Measurements from ENCODE around the gene INO80C.

The INO80C gene

DNA sequence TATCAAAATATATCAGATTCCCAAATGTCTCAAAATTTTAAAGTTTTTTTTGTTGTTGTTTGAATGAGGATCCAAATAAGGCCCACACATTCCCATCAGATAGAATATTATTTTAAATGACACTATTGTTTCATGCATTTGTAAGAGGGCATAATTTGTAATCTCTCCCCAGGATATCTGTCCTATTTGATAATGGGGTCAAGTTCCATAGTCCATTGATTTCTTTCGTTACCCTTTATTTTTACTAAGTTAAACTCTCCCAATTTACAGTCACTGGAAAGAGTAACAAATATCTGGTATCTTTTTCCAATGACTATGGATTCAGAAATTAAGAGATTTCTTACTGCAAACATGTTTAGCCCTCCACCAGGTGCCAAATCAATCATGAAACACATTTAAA, 32.4 kb downstream of the INO80C start:
- TF ChIP-seq, protein P1, sequence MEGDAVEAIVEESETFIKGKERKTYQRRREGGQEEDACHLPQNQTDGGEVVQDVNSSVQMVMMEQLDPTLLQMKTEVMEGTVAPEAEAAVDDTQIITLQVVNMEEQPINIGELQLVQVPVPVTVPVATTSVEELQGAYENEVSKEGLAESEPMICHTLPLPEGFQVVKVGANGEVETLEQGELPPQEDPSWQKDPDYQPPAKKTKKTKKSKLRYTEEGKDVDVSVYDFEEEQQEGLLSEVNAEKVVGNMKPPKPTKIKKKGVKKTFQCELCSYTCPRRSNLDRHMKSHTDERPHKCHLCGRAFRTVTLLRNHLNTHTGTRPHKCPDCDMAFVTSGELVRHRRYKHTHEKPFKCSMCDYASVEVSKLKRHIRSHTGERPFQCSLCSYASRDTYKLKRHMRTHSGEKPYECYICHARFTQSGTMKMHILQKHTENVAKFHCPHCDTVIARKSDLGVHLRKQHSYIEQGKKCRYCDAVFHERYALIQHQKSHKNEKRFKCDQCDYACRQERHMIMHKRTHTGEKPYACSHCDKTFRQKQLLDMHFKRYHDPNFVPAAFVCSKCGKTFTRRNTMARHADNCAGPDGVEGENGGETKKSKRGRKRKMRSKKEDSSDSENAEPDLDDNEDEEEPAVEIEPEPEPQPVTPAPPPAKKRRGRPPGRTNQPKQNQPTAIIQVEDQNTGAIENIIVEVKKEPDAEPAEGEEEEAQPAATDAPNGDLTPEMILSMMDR (conservative IDR thresholded peaks at IDR 0.05; ENCODE audit: low read depth): no peak
- no peak overlapping the region for H3K27ac ChIP-seq
- ChIA-PET CTCF (no interaction called here), POLR2A (ENCODE audit: low non-redundant PET) (no interaction called here)
- DNase-seq (ENCODE audit: low spot score): no peak

DNA sequence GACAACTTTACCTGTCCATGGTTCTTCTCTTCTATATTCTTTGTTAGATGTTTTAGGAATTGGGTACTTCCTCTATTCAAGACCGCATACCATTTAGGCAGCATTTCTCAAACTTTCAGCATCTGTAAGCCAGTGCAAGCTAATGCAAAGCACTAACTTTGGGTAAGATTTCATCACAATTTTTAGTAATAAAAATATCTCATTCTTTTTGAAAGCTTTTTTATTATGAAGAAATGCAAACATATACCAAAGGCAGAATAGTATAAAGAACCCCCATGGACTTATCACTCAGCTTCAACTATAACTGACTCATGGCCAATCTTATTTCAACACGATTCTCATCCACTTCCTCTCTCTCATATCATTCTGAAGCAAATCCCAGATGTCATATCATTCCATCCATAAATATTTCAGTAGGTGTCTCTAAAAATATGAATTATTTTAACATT, 32.9 kb downstream of the INO80C start:
- DNase-seq (ENCODE audit: low spot score): no peak
- no peak overlapping the region for H3K27ac ChIP-seq
- TF ChIP-seq, protein P1 (conservative IDR thresholded peaks at IDR 0.05; ENCODE audit: low read depth): no peak
- ChIA-PET CTCF (no interaction called here), POLR2A (ENCODE audit: low non-redundant PET) (no interaction called here)

DNA sequence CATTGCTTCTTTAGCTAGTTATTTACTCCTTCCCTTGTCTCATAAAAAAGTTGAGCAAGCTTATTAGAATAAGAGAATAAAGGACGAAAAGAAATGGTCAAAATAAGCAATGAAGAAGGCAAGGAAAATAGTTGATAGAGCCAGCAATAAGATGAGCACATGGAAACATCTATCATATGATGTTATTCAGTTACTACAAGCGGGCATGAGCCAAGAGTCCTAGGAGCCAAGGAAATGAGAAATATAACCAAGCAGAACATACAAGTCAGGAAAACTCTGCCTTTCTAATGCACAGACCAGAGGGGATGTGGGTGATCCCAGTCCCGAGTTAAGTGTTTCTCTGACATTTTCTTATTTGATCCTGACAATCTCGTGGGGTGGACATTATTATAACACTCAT, 33.9 kb downstream of the INO80C start:
- no peak overlapping the region for H3K27ac ChIP-seq
- ChIA-PET CTCF (interaction anchor here (0.6 kb wide), 1 partner anchor 56 kb away, joined by 6 read pairs; no protein-coding TSS in a partner anchor), POLR2A (ENCODE audit: low non-redundant PET) (no interaction called here)
- DNase-seq (ENCODE audit: low spot score): no peak
- TF ChIP-seq, protein P1 (conservative IDR thresholded peaks at IDR 0.05; ENCODE audit: low read depth): no peak

DNA sequence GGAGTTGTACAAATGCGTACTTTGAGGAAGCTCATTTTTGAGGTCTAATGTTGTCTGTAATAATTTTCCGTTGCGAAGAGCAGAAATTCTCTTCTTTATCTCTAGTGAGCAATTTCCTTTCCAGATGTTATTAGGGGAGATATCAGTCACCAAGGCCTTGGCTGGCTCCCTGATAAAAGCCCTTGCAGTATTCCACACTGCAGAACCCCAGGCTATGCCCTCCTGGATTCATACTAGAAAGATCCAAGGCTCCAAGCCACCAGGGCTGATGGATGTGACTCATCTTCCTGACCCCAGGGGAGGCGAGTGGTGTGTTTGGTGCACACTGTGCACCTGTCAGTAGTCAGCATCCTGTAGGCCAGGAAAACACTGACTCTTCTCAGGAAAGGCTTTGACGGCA, 34.7 kb downstream of the INO80C start:
- ChIA-PET POLR2A (ENCODE audit: low non-redundant PET) (no interaction called here), CTCF (interaction anchor here (0.6 kb wide), 1 partner anchor 56 kb away, joined by 6 read pairs; no protein-coding TSS in a partner anchor)
- TF ChIP-seq, protein P1 (conservative IDR thresholded peaks at IDR 0.05; ENCODE audit: low read depth): no peak
- H3K27ac ChIP-seq: no peak overlapping the region; the same call in 1 of the 2 replicates
- DNase-seq (ENCODE audit: low spot score): no peak

GRCh38 chr18:35460736-35461161, 37.0 kb downstream of the INO80C start:
- POLR2A ChIA-PET (ENCODE audit: low non-redundant PET): no interaction called here
- TF ChIP-seq, protein P1 (conservative IDR thresholded peaks at IDR 0.05; ENCODE audit: low read depth): no peak
- CTCF ChIA-PET: no interaction called here
- H3K27ac ChIP-seq: peak overlapping the region; percentile 70
- no peak for DNase-seq (ENCODE audit: low spot score)

- TF ChIP-seq, protein P1 (conservative IDR thresholded peaks at IDR 0.05; ENCODE audit: low read depth): no peak
- peak overlapping the region; percentile 85 for H3K27ac ChIP-seq
- no peak for DNase-seq (ENCODE audit: low spot score)
- ChIA-PET CTCF (no interaction called here), POLR2A (ENCODE audit: low non-redundant PET) (no interaction called here)
These were observed 37.8 kb downstream of the INO80C start for GRCh38 chr18:35459997-35460396.

Measured in RWPE1 (cell line).